Keratinocyte (primary cell): ENCODE data around the gene LTB4R. TPM values are rescaled to one million over a fixed set of nuclear protein-coding genes. Genes with fewer than 3 reads are reported as not detected.
A peak's percentile ranks its signal among the peaks of the same experiment; 100 is the strongest.

Source experiments
- DNase-seq: peaks from one replicate; pipeline ENCODE4 v3.0.0-alpha.2; 2011; ENCODE audit warnings: low read depth, missing footprints, low spot score
- FAIRE-seq: peaks from 2 replicates; lab custom pipeline; 2011; peaks lifted over from hg19 to GRCh38; lab: Jason Lieb, UNC
- H2AFZ ChIP-seq: 2 replicates; pipeline ENCODE4 v1.6.0; 2012; ENCODE audit warnings: low read length, control low read depth, inconsistent platforms; ENCODE audit not compliant: control insufficient read depth
- H3K27ac ChIP-seq: 2 replicates; pipeline ENCODE4 v1.5.1; 2011; ENCODE audit warnings: low read length; ENCODE audit not compliant: control insufficient read depth, insufficient read depth
- H3K27me3 ChIP-seq: 3 replicates; pipeline ENCODE4 v1.6.0; 2011; ENCODE audit warnings: low read length; ENCODE audit not compliant: control insufficient read depth, insufficient read depth; ENCODE audit errors: extremely low read depth
- H3K36me3 ChIP-seq, 2 experiments: 2 replicates in 1 of 2; 3 replicates in 1 of 2; pipeline ENCODE4 v1.5.1; 2011; ENCODE audit warnings: low read length in 2 of 2, mild to moderate bottlenecking in 1 of 2; ENCODE audit not compliant: control insufficient read depth in 2 of 2, insufficient read depth in 2 of 2; ENCODE audit errors: extremely low read depth in 1 of 2
- H3K4me1 ChIP-seq: 3 replicates; pipeline ENCODE4 v1.5.1; 2011; ENCODE audit warnings: low read length; ENCODE audit not compliant: control insufficient read depth, insufficient read depth; ENCODE audit errors: extremely low read depth
- H3K4me2 ChIP-seq: 3 replicates; pipeline ENCODE4 v1.6.0; 2011; ENCODE audit warnings: low read depth, low read length; ENCODE audit not compliant: control insufficient read depth, insufficient read depth; ENCODE audit errors: extremely low read depth
- H3K4me3 ChIP-seq, 3 experiments: fragments of 200-600 bp in 1 of 3; sonication (generic) in 1 of 3; 2 replicates in 2 of 3; 3 replicates in 1 of 3; pipeline ENCODE4 v1.5.1; 2011 to 2016; ENCODE audit warnings: low read length in 3 of 3, mild to moderate bottlenecking in 3 of 3, control low read depth in 2 of 3, inconsistent platforms in 1 of 3, low read depth in 1 of 3, mixed read lengths in 1 of 3, mixed run types in 1 of 3, moderate library complexity in 1 of 3; ENCODE audit not compliant: control insufficient read depth in 2 of 3, insufficient read depth in 2 of 3; ENCODE audit errors: extremely low read depth in 1 of 3
- H3K79me2 ChIP-seq: 2 replicates; pipeline ENCODE4 v1.6.0; 2012; ENCODE audit warnings: low read length; ENCODE audit not compliant: control insufficient read depth, insufficient read depth
- H3K9ac ChIP-seq: 3 replicates; pipeline ENCODE4 v1.6.0; 2011; ENCODE audit warnings: low read length; ENCODE audit not compliant: control insufficient read depth, insufficient read depth; ENCODE audit errors: extremely low read depth
- H3K9me1 ChIP-seq: 3 replicates; pipeline ENCODE4 v1.6.0; 2011; ENCODE audit warnings: low read length; ENCODE audit not compliant: control insufficient read depth, insufficient read depth; ENCODE audit errors: extremely low read depth
- H3K9me3 ChIP-seq: 2 replicates; pipeline ENCODE4 v1.5.1; 2012; ENCODE audit warnings: low read depth, low read length; ENCODE audit not compliant: control insufficient read depth
- H4K20me1 ChIP-seq: 3 replicates; pipeline ENCODE4 v1.6.0; 2011; ENCODE audit warnings: low read length; ENCODE audit not compliant: control insufficient read depth, insufficient read depth; ENCODE audit errors: extremely low read depth
- CTCF ChIP-seq, 3 experiments: IDR thresholded peaks in 1 of 3; conservative IDR thresholded peaks in 1 of 3; optimal IDR thresholded peaks in 1 of 3; 2 replicates in 2 of 3; 3 replicates in 1 of 3; pipeline versions ENCODE3 to v1.5.1; 2011; ENCODE audit warnings: low read length in 3 of 3, mild to moderate bottlenecking in 3 of 3, moderate library complexity in 2 of 3, control low read depth in 1 of 3, inconsistent platforms in 1 of 3; ENCODE audit not compliant: insufficient read depth in 2 of 3; ENCODE audit errors: extremely low read depth in 1 of 3
- EZH2 ChIP-seq: IDR thresholded peaks from one replicate; pipeline ENCODE4 v1.6.1; 2012; ENCODE audit warnings: inconsistent platforms, mild to moderate bottlenecking, low read length, moderate library complexity
- dilution Hi-C: fragments of 300-500 bp; cut with MboI; formaldehyde crosslinking; loops from one replicate; pipeline ENCODE4 v1.7.0; 2020; ENCODE audit warnings: low sequenced_read_pairs; ENCODE audit not compliant: extremely low pct_ligation_motif_present
- polyA plus RNA-seq, 5 experiments: library from polyadenylated mRNA; depleted of rRNA in 3 of 5; stranded (reverse) in 3 of 5; stranded (forward) in 1 of 5; unstranded in 1 of 5; fragments of >200 nt; gene quantifications; 1 replicate in 1 of 5; 2 replicates in 3 of 5; 3 replicates in 1 of 5; pipeline versions ENCODE4 v1.2.1 to v1.2.3, GENCODE V29; 2011 to 2012; ENCODE audit warnings: missing spikeins in 2 of 5, low read depth in 1 of 5, low replicate concordance in 1 of 5

Gene LTB4R
- polyA plus RNA-seq, 1 donor (not counting 4 experiments of a cell fraction or from before 2014, with no cell fraction given) = 14.6 TPM

GRCh38 chr14:24278424-24278823 is 32.9 kb upstream of the LTB4R start:
- Histone ChIP-seq H2AFZ (no peak overlapping the region), H3K27me3 (no peaks in the 10 kb centered on the region), H3K4me2 (no peak overlapping the region), H3K36me3 (no peaks in the 10 kb centered on the region), H3K79me2 (no peaks in the 10 kb centered on the region), H3K9me3 (no peaks in the 10 kb centered on the region), H3K4me1 (peaks cover 29% of the 10 kb centered on the region), H3K9me1 (no peaks in the 10 kb centered on the region), H4K20me1 (no peaks in the 10 kb centered on the region), H3K4me3 (no peak overlapping the region), H3K9ac (no peak overlapping the region), H3K27ac (no peak overlapping the region)
- no peak for DNase-seq
- no peak for TF ChIP-seq CTCF (optimal IDR thresholded peaks at IDR 0.05 in 1 of 3, IDR thresholded peaks at IDR 0.05 in 1 of 3, conservative IDR thresholded peaks at IDR 0.05 in 1 of 3; ENCODE audit: extremely low read depth in 1 of 3, insufficient read depth in 2 of 3, low read length in 3 of 3)
- TF ChIP-seq EZH2 = no peak
- FAIRE-seq = no peak
- dilution Hi-C loops = no loop called here

GRCh38 chr14:24279301-24280186 is 31.8 kb upstream of the LTB4R start:
- no peak overlapping the region for H3K4me3 ChIP-seq
- peaks cover 24% of the 10 kb centered on the region for H3K4me1 ChIP-seq
- no peak overlapping the region for H2AFZ ChIP-seq
- DNase-seq (no peak), FAIRE-seq (no peak)
- H3K9ac ChIP-seq = no peak overlapping the region
- no peaks in the 10 kb centered on the region for H3K9me3 ChIP-seq
- H4K20me1 ChIP-seq = no peaks in the 10 kb centered on the region
- H3K4me2 ChIP-seq = no peak overlapping the region
- no peak overlapping the region for H3K27ac ChIP-seq
- TF ChIP-seq CTCF (optimal IDR thresholded peaks at IDR 0.05 in 1 of 3, IDR thresholded peaks at IDR 0.05 in 1 of 3, conservative IDR thresholded peaks at IDR 0.05 in 1 of 3; ENCODE audit: extremely low read depth in 1 of 3, insufficient read depth in 2 of 3, low read length in 3 of 3) (peak; percentile 56 to 80 (median 66)), EZH2 (no peak)
- H3K9me1 ChIP-seq = no peaks in the 10 kb centered on the region
- H3K79me2 ChIP-seq = no peaks in the 10 kb centered on the region
- no peaks in the 10 kb centered on the region for H3K27me3 ChIP-seq
- dilution Hi-C loops = no loop called here
- no peaks in the 10 kb centered on the region for H3K36me3 ChIP-seq
